NCI-H226 (cell line): ENCODE measurements around the gene MPPED1.

ENCODE experiments used
- DNase-seq: peaks from one replicate; pipeline ENCODE4 v3.0.0-alpha.2; 2015

MPPED1 gene

DNA sequence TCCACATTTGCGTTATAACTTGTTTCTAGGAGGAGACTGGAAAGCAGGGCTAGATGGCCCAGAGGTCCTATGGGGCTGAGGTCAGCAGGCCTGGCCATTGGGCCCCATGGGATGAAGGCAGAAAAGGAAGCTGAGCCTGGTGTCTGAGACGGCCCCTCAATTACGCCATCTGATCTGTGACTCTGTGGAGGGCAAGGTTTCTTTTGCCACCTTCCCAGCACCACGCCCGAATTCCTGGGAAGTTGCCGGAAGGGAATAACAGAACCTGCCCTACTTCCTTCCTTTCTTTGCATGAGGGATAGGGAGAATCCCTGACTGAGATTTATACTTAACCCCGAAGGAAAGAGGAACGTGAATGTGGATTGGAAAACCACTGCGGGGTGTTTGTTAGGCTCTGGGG, 118.1 kb downstream of the MPPED1 start:
- DNase-seq, result no peak

DNA sequence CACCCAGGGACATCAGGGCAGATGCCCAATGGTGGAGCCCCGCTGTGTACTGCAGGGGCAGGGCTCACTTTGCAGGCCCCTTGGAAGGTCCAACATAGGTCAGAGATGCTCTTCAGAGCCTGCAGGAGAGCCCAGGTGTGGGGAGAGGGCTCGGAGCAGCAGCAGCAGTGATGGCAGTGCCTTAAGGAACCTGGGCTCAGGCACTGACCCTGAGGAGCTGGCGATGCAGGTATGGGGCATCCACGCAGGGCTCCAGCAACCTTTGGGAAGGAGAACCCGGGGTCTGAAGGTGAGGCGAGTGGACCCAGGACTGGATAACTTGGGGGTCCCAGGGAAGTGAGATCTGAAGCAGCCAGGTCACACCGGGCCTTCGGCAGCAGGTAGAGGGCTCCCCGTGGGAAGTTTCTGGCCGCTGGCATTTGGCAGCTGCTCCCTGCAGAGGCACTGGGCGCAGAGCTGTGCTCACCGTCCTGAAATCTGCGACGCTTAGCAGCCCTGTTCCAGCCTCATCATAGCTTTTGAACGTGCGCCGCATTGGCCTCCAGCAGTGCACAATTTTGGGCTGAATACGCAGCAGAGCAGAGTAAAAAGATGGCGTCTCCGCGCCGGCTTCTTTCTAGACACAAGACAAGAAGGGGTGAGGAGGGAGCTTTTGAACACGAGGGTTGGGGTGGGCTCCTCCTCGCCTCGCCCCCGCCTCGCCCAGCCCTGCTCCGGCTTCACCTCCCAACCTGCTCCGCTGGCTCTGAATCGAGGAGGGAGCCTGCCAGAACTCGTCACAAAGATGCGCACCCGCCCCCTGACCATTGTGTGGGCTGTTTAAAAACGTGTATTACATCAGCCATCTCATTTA, 118.8 kb downstream of the MPPED1 start:
- no peak for DNase-seq

- no peak for DNase-seq
Measured at GRCh38 chr22:43531651-43532050, 119.8 kb downstream of the MPPED1 start.

- DNase-seq, result no peak
Measured at GRCh38 chr22:43532301-43533155, 120.7 kb downstream of the MPPED1 start.

- no peak for DNase-seq
Measured at GRCh38 chr22:43533156-43533530, 121.3 kb downstream of the MPPED1 start.

DNA sequence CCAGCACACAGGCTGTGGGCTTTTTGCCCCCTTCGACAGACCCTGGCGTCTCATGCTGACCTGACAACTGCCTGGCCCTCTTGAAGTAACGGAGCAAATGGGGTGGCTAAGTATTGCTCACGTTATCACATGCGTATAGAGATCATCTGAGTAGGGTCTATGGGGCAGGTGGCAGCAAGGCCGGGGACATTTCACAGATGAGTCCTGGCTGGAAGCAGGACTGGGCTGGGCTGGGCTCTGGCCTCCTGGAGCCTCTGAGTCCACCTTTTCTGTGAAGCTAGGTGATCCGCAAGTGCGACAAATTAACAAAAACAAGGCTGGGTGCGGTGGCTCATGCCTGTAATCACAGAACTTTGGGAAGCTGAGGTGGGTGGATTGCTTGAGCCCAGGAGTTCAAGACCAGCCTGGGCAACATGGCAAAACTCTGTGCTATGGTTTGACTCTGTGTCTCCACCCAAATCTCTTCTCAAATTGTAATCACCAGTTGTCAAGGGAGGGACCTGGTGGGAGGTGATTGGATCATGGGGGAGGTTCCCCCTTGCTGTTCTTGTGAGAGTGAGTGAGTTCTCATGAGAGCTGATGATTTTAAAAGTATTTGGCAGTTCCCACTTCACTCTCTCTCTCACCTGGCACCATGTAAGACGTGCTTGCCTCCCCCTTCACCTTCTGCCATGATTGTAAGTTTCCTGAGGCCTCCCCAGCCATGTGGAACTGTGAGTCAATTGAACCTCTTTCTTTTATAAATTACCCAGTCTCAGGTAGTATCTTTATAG, 122.0 kb downstream of the MPPED1 start:
- DNase-seq, result no peak

- DNase-seq, result no peak
Measured at GRCh38 chr22:43534916-43535315, 123.1 kb downstream of the MPPED1 start.

- no peak for DNase-seq
Measured at GRCh38 chr22:43535336-43535735, 123.5 kb downstream of the MPPED1 start.

GRCh38 chr22:43535741-43536140, 123.9 kb downstream of the MPPED1 start:
- DNase-seq, result no peak

DNA sequence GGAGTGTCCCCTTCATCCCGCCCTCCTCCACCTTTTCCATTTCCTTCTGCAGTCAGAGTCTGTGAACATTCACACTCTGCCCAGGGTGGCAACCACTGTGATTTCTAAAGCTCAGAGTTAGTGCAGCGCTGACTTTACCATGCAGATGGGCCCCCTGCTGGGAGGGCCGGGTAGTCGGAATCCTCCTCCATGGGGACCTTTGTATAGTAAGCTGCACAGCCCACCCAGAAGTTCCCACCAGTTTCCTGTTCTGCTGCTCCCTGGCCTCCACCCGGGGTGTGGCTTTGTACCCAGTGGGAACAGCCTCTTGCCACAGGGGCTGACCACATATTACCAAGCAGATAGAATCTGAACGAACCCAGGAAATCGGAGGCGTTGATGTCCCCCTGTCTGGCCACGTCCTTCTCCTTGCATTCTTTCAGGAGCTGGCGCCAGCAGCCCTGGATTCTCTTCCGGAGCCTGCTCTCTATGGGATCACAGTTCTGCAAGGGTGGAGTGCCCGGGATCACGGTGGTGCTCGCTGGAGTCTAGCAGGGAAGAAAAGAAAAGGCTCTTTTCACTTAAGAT, 125.3 kb downstream of the MPPED1 start:
- no peak for DNase-seq

DNA sequence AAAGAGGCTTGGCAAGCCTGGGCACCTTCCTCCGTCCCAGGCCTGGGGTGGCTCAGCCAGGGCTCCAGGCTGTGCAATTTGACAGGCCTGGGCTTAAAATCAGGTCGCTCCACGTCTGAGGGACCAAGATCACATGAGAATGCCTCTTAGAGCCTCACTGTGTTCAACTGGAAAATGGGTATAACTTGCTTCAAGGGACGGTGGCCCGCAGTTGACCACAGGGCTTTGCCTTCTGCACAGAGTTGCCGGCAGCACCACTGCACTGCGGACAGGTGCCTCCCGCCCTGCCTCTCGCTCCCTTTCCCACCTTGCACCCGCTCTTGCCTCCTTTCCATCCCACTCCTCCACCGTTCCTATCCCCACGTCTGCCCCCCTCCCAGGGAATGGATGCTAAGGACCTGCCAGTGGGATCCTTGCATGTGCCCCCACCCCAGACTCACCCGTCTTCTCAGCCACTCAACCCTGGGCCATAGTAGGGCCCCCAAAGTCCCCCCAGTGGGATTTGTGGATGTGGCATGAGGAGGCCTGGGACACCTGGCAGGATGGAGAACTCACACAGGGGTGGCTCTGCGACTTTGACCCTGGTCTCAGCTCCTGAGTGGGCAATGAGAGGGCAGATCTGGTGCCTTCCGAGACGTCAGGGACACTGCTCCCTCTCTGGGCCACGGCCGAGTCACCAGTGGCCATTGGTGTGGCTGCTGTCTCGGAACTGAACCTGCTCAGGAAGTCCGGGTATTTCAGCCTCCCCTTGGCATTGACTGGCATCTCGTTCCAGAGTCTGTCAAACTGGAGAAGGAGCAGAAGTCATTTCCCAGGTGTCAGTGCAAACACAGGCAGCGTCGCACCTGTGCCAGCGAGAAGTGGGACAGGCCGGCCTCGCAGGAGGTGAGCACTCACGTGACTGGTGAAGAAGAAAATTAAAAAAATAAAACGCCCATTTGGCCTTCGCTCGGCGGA, 128.0 kb downstream of the MPPED1 start:
- no peak for DNase-seq

DNA sequence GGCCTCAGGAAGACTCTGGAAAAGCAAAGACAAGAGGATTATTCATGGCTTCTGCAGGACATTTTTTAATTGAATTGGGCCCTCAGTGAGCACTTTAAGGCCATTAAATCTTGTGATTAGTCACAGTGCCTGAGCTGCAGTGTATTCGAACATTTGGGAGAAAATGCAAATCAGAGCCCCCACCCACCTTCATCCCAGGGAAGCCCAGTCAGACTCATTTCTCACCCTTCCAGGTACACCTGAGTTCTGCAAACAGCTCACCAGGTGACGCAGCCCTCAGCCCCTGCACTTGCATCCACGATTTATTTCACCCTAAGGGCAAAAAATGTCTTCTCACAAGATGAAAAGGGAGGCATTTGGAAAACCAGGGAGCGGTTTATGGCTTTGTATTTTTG, 128.7 kb downstream of the MPPED1 start:
- no peak for DNase-seq

- DNase-seq, result no peak
Measured at GRCh38 chr22:43541022-43541421, 129.2 kb downstream of the MPPED1 start.

DNA sequence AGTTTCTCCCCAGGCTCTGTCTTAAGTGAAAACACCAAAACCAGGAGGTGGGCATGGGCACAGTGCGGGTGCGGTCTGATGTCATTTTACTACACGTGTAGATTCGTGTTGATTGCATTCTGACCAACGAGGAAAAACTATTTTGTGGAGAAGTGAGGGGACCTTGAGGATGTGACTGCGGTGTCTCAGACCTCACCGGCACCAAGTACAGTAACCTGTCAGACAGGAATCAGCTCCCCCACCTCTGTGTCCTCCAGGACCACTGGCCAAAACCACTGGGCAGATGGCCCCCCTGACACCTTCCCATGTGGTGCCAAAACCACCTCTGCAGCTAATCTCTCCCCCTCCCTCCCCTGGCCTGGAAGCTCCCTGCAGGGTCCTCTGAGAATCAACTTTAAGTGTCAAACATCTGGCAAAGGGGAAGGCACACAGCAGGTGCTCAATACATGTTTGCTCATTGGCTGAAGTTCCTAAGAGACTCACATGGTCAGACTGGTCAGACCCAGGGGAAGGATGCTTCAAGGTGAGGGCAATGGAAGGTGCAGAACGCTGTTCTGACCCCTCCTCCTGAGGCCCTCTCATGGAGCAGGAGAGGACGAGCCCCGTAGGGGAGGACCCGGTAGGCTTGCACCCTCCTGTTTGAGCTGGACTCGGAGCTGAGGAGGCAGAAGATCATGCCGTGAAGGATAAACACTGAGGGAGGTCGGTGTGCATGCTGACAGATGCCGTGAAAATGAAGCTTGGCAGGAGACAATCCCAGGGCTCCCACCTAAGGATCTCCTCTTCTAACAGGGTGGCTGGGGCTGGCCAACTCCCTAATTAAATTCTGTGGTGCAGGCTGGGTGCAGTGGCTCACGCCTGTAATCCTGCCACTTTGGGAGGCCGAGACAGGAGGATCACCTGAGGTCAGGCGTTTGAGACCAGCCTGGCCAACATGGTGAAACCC, 129.9 kb downstream of the MPPED1 start:
- no peak for DNase-seq

DNA sequence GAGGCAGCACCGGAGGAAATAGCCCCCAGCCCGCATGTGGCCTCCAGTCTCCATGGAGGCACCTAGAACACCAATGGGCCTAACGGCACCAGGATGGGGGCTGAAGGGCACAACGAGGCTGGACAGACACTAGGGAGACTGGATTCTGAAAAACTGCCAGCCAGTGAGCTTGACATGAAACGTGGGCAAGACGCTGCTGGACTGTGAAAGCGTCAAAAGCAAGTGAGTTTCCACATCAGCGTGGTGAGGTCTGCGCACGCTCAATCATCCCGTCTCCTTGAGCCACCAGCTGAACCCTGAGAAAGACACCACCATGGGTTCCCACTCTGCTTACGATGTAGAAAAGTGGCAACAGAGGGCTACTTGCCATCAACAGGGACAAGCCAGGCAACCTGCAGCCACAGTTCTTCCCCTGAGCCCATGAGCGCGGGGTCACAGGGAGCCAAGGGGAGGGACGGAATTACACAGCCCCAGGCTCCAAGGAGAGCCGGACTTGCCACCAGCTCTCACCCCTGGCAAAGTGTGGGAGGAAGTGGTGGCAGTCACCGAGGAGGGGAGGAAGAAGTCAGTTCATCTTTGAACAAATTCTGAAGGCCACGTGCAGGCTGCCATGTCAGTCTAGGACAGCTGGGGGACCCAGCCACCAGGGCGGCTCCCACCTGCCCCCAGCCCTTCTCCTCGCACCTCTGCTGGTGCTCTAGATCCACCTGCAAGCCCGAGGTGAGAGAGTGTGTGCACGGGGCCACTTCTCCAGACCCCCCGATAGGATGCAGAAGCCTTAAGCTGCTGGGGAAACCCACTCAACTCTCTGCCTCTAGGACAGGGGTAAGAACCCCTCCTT, 131.1 kb downstream of the MPPED1 start:
- DNase-seq, result no peak

DNA sequence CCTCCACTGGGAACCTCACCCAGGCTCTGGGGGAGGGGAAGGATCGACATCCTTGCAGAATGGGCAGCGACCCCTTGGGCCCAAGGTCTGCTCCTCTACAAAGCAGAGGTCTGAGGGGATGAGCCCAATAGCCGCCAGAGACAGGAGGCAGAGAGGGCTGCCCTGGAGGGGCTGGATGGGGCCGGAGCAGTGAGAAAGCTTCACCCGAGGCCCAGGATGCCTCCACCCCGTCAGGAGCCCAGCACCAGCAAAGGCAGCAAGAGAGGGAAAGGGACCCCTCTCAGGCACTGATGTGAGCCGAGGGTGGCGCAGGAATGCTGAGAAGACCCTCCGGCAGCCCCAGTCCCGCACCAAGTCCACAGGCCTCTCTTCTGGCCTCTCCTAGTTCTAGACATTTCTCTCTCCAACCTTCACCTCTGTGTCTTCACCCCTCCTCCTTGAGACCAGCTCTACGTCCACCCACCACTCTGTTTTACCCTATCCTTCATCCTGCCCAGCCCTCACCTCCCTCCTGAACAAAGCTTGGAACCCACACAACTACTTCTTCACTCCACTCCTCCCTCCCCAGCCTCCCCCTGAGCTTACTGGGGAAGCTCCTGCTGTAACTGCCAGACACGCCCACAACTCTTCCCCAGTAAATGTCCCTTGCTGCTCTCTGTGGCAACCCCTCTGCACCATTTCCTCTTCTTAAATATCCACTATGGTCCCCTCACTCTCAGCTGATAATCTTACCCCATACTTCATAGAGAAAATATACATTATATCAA, 131.9 kb downstream of the MPPED1 start:
- DNase-seq, result no peak

DNA sequence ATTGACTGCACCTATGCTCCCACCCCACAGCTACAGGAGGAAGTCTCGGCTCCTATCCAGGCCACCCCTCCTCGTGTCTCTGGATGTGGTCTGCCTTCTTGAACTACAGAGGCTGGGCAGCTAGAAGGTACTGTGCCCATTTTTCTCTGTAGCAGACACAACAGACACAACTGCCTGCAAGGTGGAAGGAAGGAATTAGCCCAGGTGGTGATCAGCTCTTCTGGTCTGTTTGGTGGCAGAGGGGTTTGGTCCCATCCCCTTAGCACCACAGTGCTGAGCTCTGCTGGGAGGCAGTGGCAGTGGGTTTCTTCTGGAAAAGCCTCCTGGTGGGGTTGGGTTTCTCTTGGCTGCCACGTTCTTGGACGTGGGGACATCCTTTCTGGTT, 132.5 kb downstream of the MPPED1 start:
- no peak for DNase-seq

- DNase-seq, result no peak
Measured at GRCh38 chr22:43546186-43546585, 134.4 kb downstream of the MPPED1 start.
